Stimulated activated CD8-positive, alpha-beta memory T cell treated with anti-CD3 and anti-CD28 coated beads, Interleukin-12 subunit alpha, Interleukin-12 subunit beta, amount 100 ng/mL, for 24 hours (primary cell): ENCODE measurements around the gene TCF12.
"Not testable (repeated sequence)": the region's sequence is repeated elsewhere in the genome, so short reads cannot be mapped to it uniquely, and the experiment has no call there.

Source experiments
- DNase-seq: peaks from one replicate; pipeline ENCODE4 v3.0.0-alpha.2; 2020; ENCODE audit errors: extremely low read depth

Gene TCF12

DNA sequence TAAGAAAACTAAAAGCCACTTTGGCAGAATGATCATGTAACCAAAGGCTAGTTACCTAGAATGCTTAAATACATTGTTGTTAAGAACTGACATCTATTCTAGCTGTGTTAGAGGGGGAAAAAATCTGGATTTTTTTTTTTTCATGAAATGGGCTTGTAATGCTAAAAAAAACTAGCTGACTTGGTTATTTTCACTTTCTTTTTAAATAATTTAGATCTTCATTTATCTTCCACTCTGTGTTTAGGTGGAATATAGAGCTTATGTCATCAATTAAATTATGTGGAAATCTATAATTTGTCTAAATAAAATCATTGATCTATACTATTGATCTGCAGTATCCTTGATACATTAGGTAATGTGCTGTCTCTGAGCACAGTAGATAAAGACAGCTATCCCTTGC, 217.4 kb downstream of the TCF12 start:
- no peak for DNase-seq

DNA sequence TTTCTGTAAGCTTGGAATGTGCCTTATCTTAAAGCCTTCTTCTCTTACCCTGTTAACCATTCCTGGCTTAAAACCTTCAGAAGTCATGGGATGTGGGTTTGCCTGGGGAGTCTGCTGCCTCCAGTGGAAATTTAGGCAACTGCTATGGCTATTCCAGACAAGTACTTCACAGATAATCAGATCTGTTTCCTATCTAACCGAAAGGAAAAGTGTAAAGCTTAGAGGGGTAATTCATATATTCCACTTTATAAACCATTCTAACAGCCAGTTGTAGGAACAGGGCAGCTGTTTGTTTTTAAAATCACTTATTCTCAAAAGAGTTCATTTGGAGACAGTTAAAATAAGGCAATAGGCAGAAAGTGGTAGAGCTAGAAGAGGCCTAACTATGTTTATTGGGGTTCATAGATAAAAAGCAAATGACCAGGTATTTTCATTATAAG, 219.9 kb downstream of the TCF12 start:
- no peak for DNase-seq

DNA sequence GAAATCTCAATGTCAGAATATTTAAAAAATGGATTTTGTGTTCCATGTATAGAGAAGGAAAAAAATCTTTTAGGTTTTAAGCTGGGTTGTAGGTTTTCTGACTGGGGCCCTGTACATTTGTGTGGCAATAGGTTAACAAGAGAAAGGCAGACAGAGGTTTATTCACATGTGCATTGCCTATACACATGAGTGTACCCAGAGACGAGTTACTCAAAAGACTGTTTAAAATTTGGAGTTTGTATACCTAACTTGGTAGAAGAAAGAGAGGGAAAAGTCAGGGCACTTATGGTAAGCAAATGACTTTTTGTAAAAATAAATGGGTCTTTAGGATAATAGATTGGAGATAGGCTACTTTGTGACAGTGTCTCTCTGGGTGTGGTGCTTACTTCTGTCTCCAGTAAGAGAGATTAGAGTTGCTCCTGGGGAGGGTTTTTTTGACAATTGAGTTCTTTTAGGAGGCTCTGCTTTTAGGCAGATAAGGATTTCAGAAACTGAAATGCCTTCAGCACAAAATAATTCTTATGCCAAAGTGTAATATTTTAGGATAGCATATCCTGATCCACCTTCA, 225.2 kb downstream of the TCF12 start:
- no peak for DNase-seq

DNA sequence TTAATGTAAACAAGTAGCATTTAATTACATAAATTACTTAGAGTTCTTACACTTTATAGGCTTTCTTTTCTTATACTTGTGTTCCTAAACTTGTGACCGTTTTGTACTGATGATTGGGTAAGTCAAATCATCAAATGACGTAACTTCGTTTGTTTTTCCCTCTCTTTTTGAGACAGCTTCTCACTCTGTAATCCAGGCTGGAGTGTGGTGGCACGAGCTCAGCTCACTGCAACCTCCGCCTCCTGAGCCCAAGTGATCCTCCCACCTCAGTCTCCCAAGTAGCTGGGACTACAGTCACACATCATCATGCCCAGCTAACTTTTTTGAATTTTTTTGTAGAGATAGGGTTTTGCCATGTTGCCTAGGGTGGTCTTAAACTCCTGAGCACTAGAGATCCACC, 226.0 kb downstream of the TCF12 start:
- no peak for DNase-seq

DNA sequence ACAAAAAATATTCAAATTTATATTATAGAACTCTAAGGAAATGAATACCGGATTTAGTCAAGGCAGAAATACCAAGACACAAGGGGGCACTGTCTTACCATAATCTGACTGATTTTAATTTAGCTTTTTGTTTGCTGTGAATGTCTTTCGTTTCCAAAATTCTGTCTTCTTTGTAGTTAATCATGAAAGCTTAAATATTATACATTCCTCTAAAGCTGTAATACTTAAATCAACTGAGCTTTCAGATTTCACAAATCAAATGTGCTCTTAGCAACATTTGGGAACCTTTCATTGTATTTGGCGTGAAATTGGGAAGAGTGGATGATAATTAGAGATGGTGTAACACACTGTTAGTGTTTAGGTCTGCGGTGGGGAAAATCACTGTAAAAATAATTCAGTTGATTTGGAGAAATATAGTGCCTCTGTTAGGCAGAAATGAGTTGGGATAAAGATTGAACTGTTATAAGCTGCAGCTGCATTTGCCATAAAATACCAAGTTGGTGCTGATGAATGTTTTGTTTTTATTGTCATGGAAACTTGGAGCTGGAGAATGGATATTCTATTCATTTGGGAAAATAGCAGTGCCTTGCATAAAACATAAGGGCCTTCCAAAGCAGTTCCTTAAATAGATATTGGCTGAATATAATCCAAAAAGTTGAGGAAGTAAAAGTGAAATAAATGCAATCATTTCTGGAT, 228.2 kb downstream of the TCF12 start:
- no peak for DNase-seq

DNA sequence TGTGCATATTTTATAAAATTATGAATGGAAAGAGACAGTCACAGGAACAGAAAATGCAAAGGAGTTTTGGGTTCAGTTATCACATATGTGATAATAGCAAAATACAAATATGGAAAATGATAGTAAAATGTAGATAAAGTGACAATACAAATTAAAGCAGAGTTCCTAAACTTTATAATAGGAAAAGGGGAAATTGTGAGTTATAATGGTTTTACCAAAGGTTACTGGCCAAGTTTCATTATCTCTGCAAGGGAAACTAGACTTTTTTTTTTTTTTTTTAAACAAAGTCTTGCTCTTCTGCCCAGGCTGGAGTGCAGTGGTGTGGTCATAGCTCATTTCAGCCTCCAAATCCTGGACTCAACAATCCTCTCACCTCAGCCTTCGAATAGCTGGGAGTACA, 229.2 kb downstream of the TCF12 start:
- no peak for DNase-seq

DNA sequence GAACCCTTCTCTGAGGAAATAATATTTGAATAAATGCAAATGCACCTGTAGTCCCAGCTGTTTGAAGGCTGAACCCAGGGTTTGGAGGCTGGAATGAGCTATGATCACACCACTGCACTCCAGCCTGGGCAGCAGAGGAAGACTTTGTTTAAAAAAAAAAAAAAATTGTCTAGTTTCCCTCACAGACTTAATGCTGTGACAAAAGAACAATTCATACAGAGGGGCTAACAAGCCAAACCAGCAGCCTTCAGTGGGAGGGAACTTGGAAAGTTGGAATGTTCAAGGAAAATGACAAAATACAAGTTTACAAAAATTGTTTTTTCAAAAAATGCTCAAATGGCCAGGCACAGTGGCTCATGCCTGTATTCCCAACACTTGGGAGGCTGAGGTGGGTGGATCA, 229.8 kb downstream of the TCF12 start:
- no peak for DNase-seq

DNA sequence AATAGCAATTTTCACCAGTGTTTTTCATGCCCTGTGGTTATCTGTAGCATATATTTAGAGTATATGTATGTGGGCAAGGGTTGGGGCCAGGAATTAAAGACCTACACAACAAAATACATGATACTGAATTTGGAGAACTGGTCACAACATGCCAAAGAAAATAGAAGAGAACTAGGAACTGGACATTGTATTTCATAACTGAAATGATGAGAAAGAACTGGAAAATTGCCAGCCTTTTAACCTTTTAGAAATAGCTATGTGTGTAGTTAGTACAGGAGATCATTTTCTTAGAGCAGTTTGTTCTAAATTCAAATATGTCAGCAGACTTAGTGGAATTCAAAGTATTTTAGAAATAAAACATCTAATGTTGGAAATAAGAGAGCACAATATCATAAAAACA, 230.8 kb downstream of the TCF12 start:
- DNase-seq: no peak

DNA sequence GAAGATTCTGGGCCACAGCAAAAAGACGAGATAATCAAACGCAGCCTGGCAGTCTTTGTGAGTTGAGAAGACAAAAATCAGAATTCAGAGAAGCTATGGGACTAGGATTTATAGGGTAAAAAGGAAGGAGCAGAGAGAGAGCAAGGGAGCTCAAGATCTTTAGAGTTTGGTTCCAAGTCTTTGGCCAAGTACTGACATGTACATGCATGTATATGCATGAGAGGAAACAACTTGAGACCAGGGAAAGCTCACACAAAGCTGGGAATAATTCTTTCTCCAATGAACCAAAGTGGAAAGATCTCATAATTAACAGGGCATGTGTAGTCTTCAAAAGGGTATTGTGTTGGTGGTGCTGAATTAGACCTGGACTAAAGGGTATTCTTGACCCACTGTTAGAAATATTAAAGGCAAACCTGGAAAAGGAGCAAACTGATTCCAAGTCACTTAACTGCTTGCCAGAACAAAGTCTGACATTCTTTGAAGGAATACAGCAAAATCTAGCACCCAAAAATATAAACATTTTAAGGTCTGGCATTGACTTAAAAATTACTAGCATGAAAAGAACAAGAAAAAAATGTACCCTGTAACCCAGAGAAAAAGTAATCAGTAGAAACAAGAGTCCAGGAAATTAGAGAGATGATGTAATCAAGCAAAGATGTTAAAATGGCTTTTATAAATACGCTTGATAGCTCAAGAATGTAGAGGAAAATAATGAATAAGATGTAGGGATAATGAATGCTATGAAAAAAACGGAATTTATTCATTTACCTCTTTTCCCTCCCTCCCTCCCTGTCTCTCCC, 231.8 kb downstream of the TCF12 start:
- no peak for DNase-seq

DNA sequence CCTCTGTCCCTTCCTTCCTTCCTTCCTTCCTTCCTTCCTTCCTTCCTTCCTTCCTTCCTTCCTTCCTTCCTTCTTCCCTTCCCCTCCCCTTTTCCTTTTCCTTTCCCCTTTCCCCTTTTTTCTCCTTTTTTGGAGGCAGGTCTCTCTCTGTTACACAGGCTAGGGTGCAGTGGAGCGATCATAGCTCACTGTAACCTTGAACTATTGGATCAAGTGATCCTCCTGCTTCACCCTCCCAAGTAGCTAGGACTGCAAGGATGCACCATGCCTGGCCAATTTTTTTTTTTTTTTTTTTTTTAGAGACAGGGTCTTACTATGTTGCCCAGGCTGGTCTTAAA, 232.4 kb downstream of the TCF12 start:
- DNase-seq: not testable (repeated sequence)

DNA sequence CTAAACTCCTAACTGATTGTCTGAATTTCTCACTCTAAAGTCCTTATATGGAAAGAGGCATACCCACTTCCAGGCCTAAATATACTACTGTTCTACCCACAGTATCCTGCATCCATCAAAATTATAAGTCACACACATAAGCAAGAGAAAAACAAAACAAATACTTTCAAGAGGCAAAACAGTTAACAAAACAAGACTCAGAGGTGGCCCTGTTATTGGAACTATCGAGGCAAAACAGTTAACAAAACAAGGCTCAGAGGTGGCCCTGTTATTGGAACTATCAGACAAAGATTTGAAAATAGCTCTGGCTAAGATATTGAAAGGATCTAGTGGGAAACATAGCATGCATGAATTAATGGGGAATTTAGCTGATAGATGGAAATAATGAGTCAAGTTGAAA, 233.7 kb downstream of the TCF12 start:
- DNase-seq: no peak

DNA sequence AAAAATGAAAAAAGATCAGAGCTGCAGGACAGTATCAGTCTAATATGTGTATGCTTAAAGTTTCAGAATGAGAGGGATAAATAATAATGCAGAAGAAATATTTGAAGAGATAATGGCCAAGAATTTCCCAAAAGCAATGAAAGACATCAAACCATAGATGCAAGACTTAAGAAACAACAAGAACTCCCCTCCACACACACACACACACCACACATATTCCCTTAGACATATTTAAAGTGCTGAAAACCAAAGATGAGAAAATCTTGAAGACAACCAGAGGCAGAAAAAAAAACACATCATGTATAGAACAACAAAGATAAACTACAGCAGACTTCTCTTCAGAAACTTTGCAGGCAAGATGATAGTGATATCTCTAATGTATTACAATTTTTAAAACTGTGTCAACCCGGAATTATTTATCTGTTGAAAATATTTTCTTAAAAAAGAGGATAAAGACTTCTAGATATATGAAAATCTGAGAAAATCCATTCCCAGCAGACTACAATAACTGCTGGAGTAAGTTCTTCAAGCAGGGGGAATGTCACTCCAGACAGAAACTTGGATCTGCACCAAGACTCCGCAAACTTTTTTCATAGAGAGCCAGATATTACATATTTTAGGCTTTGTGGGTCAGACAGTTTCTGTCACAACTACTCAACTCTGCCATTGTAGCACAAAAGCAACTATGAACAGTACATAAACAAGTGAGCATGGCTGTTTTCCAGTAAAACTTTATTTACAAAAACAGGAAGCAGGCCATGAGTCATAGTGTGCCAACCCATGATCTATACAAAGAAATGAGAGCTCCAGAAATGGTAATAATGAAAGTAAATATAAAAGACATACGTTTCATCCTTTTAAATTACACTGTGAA, 234.5 kb downstream of the TCF12 start:
- DNase-seq: no peak

DNA sequence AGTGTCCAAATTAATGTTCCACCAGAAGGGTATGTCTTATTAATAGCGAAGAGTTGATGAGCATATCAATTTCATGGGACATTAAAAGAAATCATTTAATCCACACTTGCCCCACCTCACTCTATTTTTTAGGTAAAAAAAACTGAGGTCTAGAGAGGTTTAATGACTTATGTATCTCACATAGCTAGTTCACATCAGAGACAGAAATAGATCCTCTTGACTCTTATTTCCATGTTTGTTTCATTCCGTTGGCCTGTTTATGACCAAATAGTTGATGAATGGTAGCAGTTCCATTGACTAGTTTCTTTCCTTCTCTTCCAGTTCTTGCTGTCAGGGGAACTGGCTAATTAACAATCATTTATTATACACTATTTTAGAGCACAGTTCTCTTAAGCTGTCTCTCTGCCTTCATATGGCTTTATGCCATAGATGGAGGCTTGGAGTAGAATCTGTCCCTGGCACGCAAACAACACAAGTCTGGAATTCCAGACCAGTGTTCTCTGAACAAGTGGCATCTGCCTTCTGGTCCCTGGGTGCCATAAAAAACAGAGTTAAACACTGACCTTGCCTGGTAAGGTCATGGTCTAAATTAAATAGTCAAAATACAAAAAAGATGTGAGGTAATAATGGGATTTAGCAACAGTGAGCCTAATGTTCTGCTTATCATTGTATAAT, 237.9 kb downstream of the TCF12 start:
- no peak for DNase-seq

DNA sequence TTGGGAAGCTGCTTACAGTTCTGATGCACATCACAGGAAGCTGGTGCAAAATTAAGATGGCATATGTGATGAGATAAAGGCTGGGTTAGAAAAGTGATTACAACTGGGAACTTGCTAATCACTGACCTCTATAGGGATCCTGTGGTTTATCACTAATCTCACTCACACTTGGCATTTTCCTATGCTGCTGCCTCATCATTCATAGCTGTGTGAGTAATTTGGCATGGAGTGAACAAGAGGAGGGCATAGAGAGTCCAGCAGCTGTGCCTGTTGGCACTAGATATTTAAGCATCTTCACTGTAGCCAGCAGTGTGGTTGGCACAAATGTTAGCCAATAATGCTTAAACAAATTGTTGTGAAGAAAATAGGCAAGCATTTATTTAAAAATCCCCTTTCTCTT, 240.1 kb downstream of the TCF12 start:
- no peak for DNase-seq

DNA sequence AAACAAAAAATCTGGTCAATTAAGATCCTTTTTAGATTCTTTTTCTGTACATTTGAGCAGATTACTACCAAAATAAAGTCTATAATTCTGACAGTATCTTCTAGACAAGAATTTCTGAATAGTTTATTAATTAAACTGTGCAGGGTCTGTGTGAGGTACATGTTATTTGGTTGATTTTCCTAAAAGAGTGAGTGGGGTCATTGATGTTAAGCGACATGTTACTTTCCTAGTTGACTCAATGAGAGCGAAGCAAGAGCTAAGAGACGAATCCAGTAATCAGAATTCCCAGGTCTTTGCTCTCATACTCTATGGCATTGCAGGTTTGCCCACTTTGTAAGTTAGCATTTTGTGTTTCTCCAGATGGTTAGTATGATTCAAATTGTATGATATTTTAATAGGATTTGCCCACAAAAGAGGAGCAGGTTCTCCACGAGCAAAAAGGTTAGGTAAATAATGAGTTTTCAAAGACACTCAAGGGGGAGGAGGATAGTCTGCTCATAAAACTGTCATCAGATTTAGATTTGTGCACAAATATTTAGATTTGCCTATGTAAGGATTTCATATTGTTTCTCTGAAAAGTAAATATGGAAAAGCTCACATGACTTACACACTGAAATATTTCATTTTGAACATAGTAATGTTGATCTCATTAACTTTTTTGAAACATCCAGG, 240.7 kb downstream of the TCF12 start:
- DNase-seq: no peak

DNA sequence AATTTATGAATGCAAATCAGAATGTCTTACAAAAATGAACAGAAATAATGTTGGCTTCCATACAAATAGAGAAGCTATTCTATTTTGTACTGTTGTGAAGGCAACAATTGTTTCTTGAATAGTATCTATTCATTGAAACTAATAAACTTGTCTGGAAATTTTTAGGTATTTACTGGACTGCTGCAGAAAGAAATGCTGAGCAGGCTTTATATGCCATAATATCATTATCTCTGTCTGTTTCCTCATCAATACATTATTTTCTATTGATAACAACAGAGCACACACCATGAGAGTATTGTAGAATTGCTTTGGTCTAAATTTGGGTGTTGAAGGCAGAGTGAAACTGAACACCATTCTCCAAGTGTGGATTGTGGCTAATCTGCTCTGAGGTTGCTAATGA, 241.3 kb downstream of the TCF12 start:
- DNase-seq: no peak

DNA sequence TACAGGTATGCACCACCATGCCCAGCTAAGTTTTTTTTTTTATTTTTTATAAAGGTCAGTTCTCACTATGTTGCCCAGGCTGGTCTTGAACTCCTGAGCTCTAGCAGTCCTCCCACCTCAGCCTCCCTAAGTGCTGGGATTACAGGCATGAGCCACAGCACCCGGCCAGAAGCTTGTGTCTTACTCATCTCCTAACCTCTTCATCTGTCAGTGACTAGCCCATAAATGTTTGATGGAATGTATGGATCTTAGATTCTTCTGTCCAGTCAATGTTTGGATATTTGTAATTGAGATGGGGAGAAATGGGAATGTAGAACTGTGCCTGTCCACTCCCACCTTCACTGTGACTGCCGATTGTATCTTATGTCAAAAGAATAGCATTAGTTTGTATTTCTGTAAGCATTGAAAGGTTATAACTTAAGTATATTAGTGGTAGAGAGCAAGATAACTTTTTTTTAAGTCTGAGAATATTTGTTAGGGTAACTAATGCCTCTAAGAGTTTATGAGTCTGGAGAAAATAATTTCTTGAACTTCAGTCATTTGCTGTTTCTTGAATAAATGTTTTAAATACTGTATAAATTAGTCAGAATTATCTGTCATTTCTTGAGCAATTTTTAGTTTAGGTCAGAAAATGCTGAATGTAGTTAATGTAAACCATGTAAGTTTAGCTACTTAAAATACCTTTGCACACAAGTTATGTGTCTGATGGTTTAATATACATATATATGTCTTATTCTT, 242.5 kb downstream of the TCF12 start:
- DNase-seq: no peak

DNA sequence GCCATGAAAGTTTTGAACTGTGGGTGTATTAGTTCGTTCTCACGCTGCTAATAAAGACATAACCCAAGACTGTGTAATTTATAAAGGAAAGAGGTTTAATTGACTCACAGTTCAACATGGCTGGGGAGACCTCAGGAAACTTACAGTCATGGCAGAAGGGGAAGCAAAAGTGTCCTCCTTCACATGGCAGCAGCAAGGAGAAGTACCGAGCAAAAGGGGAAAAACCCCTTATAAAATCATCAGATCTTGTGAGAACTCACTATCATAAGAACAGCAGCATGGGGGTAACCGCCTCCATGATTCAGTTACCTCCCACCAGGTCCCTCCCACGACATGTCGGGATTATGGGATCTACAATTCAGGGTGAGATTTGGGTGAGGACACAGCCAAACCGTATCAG, 245.8 kb downstream of the TCF12 start:
- DNase-seq: not testable (repeated sequence)

DNA sequence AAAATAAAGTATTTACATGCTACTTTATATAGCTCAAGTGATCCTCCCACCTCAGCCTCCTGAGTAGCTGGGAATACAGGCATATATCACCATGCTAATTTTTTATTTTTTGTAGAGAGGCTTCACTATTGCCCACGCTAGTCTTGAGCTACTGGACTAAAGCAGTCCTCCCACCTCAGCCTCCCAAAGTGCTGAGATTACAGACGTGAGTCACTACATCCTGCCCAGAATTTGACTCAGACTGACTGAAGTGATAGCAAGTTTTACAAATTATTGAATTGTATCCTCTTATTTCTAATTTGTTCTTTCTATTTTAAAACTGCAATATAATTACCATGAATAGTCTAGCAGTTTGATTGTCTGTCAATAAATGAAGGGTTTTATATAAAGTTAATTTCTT, 247.5 kb downstream of the TCF12 start:
- DNase-seq: no peak

DNA sequence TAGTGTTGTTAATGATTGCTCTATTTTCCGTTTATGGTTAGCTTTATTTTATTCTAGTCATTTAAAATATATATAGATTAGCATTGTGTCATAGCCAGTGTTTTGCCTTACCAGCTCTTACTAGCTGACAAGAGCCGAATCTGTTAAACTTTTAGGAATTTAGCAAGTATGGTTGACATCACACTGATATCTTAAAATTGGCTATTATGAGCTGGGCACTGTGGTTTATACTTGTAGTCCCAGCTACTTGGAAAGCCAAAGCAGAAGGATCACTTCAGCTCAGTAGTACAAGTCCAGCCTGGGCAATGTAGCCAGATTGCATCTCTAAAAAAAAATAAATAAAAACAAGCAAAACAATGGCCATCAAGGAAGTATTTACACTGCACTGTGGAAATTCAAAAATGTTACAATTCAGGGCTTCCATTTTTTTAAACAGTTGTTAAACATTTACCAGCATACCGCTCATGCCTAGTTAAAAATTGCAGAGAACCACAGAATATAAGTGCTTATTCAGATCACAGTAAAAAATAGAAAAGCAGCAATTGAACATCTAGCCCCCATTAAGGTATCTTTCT, 249.5 kb downstream of the TCF12 start:
- no peak for DNase-seq
